ENCODE results near the gene MTMR10. TPM values are rescaled to one million over a fixed set of nuclear protein-coding genes. Genes with fewer than 3 reads are reported as not detected.

MTMR10 gene, protein sequence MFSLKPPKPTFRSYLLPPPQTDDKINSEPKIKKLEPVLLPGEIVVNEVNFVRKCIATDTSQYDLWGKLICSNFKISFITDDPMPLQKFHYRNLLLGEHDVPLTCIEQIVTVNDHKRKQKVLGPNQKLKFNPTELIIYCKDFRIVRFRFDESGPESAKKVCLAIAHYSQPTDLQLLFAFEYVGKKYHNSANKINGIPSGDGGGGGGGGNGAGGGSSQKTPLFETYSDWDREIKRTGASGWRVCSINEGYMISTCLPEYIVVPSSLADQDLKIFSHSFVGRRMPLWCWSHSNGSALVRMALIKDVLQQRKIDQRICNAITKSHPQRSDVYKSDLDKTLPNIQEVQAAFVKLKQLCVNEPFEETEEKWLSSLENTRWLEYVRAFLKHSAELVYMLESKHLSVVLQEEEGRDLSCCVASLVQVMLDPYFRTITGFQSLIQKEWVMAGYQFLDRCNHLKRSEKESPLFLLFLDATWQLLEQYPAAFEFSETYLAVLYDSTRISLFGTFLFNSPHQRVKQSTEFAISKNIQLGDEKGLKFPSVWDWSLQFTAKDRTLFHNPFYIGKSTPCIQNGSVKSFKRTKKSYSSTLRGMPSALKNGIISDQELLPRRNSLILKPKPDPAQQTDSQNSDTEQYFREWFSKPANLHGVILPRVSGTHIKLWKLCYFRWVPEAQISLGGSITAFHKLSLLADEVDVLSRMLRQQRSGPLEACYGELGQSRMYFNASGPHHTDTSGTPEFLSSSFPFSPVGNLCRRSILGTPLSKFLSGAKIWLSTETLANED
- 10 to 100 TPM; 19.1 to 21.5 TPM for total RNA-seq

DNA sequence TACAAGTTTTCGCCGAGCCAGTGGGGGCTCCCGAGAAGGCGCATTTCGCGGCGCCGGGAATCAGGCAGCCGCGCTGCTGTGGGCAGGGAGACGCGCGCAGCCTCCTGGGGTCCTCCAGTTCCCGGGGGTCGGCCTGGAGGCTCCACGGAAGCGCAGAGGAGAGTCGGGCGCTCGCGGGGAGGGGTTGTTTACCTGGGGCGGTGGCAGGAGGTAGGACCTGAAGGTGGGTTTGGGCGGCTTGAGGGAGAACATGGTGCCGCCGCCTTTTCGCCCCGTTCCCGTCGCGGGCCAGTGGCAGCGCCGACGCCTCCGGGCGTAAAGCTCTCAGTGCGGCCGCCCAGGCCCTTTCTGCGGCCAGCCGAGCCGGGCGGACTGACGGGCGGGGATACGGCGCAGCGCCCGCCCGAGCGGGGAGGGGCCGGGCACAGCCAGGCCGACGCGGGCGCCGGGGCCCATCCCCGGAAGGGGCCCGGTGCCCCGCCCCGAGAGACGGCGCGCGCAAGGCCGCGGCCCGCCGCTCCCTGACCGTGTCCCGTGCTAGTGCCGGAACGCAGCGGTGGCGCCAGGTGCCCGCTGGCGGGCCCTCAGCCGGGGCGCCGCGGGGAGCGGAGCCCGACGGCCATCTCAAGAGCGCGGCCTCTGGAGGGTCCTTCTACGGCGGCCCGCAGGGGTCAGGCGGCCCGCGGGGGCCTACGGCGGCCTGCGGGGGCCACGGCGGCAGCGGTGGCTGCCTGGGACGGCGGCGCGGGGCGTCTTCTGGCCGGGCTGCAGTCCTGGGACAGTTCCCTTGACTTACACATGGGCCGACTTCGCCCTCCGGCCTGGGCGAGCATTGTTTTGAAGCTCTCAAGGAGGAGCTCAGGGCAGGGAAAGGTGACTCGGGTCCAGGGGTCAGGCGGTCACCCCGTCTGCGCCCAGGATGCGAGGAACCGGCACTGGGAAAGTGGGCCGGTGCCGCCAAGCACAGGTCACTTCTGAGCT lies at the start of gene MTMR10:
Gene MTMR10, minus strand, starts transcription at position 374 of the 981 bp plus-strand sequence. Its CDS starts 122 bp downstream, at position 252.
- DNase-seq (ENCODE audit: low spot score) (peak; percentile 86), ATAC-seq (peak; percentile 99)
- Mint-ChIP-seq H3K4me3 (peak within 1 kb of the TSS; percentile 96), H3K9me3 (no peaks in the 10 kb centered on the region), H3K27me3 (no peaks in the 10 kb centered on the region), H3K4me1 (ENCODE audit: low read depth in 2 of 2) (peaks cover 22 to 27% of the 10 kb centered on the region in 2 donors), H3K27ac (peak within 1 kb of the TSS; percentile 80 to 94), H3K36me3 (no peaks in the 10 kb centered on the region)

DNA sequence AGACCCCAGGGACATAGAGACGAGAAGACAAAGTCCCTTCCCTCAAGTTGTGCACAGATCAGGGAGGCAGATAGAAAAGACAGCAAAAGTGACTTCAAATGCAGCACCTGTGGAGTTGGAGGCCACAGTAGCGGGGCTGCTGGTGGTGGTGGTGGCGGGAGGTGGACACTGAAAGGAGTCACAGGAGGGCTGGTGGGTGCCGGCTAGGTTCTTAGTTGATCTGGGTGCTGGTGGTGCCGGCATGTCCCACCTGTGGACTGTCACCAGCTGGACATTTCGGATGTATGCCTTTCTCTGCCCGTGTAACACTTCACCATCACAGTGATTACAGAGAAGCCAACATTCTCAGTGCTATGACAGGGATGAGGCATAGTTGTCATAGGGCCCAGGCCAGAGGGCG lies 49.2 kb upstream of the MTMR10 start:
- Mint-ChIP-seq H3K27ac (no peak overlapping the region), H3K4me3 (no peak overlapping the region), H3K27me3 (peaks cover 3 to 20% of the 10 kb centered on the region in 2 donors), H3K36me3 (no peaks in the 10 kb centered on the region), H3K9me3 (no peaks in the 10 kb centered on the region), H3K4me1 (ENCODE audit: low read depth in 2 of 2) (no peaks in the 10 kb centered on the region)
- DNase-seq (ENCODE audit: low spot score) (no peak), ATAC-seq (peak in 1 of 2 donors; percentile 15)

DNA sequence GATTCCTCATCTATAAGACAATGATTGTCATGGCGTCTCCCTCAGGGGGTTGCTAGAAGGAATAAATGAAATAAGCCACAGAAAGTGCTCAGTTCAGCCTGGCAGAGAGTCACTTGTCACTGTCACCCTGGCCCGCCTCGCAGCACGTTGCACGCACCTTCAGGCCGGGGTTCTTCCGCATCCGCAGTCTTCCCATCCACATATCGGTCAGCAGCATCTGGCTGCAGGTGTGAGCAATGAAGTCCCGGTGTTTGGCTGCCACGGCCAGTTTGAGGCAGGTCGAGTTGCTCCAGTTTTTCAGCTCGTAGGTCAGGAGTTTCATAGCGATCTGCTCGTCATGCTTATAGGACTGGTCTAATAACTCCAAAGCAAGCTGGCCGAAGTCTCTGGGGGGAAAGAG lies 48.5 kb upstream of the MTMR10 start:
- Mint-ChIP-seq H3K4me3 (no peak overlapping the region), H3K9me3 (no peaks in the 10 kb centered on the region), H3K27me3 (peaks cover 3 to 20% of the 10 kb centered on the region in 2 donors), H3K36me3 (no peaks in the 10 kb centered on the region), H3K27ac (no peak overlapping the region), H3K4me1 (ENCODE audit: low read depth in 2 of 2) (no peaks in the 10 kb centered on the region)
- DNase-seq (ENCODE audit: low spot score), result no peak
- ATAC-seq, result no peak

DNA sequence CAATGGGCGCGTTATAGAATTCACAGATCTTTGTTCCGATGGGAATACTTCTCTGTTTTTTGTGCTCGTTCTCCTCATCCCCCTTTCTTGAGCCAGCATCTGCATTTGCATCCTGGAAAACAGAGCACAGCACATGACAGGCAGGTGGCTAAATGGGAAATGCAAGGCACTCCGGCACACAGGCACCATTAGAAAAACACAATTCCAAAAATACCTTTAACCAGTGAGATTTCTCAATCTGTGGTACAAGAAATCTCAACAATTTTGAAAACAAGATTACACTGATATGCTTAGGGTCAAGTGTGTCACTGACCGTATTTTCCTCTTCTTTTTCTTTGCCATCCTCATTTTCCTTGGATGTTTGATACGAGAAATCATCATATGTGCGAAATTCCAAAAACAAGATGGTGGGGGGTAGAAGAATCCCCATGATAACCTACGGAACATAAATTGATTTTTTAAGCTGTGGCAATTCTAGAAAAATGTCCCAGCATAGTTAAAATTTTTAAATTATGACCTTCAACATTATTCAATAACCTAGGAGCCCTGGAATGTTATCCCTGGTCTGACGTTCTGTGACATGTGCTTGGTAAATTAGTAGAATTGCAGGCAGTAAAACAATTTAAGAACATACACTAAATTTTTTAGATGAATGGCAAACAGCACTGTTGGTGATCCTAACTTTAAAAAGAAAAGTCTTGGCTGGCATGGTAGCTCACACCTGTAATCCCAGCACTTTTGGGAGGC lies 46.5 kb upstream of the MTMR10 start:
- Mint-ChIP-seq H3K36me3 (no peaks in the 10 kb centered on the region), H3K27me3 (peaks cover 3 to 13% of the 10 kb centered on the region in 2 donors), H3K9me3 (no peaks in the 10 kb centered on the region), H3K4me1 (ENCODE audit: low read depth in 2 of 2) (no peaks in the 10 kb centered on the region), H3K27ac (no peak overlapping the region), H3K4me3 (no peak overlapping the region)
- ATAC-seq (no peak), DNase-seq (ENCODE audit: low spot score) (no peak)

DNA sequence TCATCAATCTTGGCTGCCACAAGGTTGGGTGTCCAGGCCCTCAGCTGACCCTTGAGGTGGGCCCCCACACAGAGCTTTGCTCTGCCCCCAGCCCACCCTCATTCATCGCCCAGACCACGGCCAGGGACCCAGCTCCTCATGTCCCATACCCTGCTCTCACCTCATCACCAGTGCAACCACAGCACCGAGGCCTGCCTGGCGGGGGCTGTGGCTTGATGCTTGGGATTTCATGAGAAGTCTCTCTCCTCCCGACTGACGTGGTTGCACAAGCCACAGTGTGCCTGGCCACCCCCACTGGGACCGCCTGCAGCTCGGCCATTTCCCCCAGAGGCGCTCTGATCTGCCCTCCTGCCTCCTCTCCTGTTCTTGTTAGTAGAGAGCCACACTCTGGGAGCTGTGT lies 45.4 kb upstream of the MTMR10 start:
- H3K27ac Mint-ChIP-seq, result no peak overlapping the region
- peaks cover under 1 to 2% of the 10 kb centered on the region in 2 donors for H3K4me1 Mint-ChIP-seq (ENCODE audit: low read depth in 2 of 2)
- DNase-seq (ENCODE audit: low spot score), result no peak
- no peaks in the 10 kb centered on the region for H3K9me3 Mint-ChIP-seq
- H3K4me3 Mint-ChIP-seq, result no peak overlapping the region
- peaks cover 0 to 6% of the 10 kb centered on the region in 2 donors for H3K27me3 Mint-ChIP-seq
- no peaks in the 10 kb centered on the region for H3K36me3 Mint-ChIP-seq
- no peak for ATAC-seq

DNA sequence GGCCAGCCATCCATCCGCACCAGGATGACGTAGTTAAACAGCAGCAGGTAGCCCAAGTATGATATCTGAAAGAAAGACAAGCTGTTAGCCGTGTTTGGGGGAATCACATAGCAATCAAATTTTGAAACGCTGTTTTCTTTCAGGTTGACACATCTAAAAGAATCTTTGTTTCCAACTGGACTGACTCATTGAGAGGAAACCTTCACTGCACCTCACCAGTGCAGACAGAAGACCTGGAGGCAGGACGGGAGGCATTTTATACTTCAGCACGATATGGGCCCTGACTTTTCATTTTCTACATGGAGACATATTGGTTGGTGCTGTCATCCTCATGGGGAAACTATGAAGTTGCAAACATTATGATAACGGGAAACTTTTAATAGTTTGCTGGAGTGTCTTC lies 44.2 kb upstream of the MTMR10 start:
- Mint-ChIP-seq H3K36me3 (no peaks in the 10 kb centered on the region), H3K4me1 (ENCODE audit: low read depth in 2 of 2) (peaks cover 7 to 10% of the 10 kb centered on the region in 2 donors), H3K27ac (no peak overlapping the region), H3K9me3 (no peaks in the 10 kb centered on the region), H3K4me3 (no peak overlapping the region), H3K27me3 (peaks cover 0 to 5% of the 10 kb centered on the region in 2 donors)
- DNase-seq (ENCODE audit: low spot score) (no peak), ATAC-seq (no peak)

DNA sequence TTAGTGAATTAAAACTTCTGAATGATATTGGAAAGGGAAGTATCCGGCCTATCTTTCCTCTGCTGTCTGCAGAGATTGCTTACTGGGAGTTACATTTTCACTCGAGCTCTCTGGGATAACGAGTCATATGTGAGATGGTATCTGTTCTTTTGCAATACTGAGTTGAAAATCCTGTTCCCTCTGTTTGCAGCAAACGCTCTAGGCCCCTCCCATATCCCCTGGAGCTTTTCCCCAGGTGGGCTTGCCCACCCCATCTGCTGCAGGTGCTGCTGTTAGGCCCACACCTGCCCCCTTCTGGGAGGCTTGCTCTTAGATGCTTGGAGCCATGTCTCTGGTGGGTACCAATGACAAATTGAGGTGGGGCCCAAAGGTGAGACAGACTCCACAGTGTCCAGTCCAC lies 42.7 kb upstream of the MTMR10 start:
- ATAC-seq (no peak), DNase-seq (ENCODE audit: low spot score) (no peak)
- no peaks in the 10 kb centered on the region for H3K36me3 Mint-ChIP-seq
- H3K9me3 Mint-ChIP-seq, result no peaks in the 10 kb centered on the region
- peaks cover 7 to 10% of the 10 kb centered on the region in 2 donors for H3K4me1 Mint-ChIP-seq (ENCODE audit: low read depth in 2 of 2)
- no peak overlapping the region for H3K27ac Mint-ChIP-seq
- H3K4me3 Mint-ChIP-seq, result no peak overlapping the region
- peaks cover 1% of the 10 kb centered on the region in 2 donors for H3K27me3 Mint-ChIP-seq

DNA sequence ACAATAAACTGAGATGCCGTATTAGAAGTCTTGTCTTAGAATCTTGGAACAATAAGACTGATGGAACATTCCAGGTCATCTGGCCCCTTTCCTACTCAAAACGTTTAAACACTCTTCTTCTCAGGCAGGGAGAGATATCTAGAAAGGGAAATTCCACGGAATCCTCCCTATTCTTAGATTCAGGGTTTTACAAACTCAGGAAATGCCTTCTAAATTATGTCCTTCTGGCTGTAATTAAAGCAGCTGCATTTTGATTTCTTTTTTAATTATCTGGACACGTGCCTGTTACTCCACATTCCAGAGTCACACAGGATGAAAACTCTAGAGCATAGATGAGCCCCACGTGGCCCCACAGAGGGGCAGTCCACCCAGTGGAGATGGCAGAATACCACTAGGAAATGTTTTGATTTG lies 41.5 kb upstream of the MTMR10 start:
- H3K4me1 Mint-ChIP-seq (ENCODE audit: low read depth in 2 of 2), result peaks cover 7 to 12% of the 10 kb centered on the region in 2 donors
- ATAC-seq, result no peak
- no peak overlapping the region for H3K27ac Mint-ChIP-seq
- H3K36me3 Mint-ChIP-seq, result no peaks in the 10 kb centered on the region
- no peaks in the 10 kb centered on the region for H3K9me3 Mint-ChIP-seq
- no peak for DNase-seq (ENCODE audit: low spot score)
- H3K27me3 Mint-ChIP-seq, result peaks cover 2 to 5% of the 10 kb centered on the region in 2 donors
- no peak overlapping the region for H3K4me3 Mint-ChIP-seq

DNA sequence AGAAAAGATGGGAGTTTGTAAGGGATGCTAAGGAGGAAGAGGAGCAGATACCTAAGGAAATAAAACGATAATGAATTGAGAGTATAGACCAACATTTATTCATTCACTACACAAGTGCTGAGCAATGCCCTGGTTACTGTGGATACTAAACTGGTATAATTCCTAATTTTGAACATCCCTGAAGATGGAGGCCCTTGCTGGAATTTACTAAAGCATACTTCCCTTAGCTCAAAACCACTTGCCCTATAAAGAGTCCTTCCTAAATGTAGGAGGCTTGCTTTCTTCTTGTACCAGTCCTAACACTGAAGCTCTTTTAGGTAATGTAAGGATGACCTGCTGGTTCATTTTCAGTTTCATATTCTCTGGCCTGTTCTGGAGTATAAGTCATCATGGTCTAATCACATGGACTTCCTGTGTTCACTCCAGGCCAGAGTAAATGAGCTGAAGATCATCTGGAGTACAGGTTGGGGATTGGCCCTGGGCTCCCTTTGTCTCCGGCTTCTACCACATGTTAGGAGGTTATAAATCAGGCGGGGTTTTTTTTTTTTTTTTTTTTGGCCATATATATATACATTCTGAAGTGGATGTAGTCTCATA lies 40.1 kb upstream of the MTMR10 start:
- Mint-ChIP-seq H3K27me3 (peaks cover 2 to 5% of the 10 kb centered on the region in 2 donors), H3K9me3 (no peaks in the 10 kb centered on the region), H3K4me1 (ENCODE audit: low read depth in 2 of 2) (peaks cover 7 to 12% of the 10 kb centered on the region in 2 donors), H3K4me3 (no peak overlapping the region), H3K36me3 (no peaks in the 10 kb centered on the region), H3K27ac (peak overlapping the region in 1 of 2 donors; percentile 81)
- ATAC-seq (peak; percentile 84 to 92), DNase-seq (ENCODE audit: low spot score) (no peak)

DNA sequence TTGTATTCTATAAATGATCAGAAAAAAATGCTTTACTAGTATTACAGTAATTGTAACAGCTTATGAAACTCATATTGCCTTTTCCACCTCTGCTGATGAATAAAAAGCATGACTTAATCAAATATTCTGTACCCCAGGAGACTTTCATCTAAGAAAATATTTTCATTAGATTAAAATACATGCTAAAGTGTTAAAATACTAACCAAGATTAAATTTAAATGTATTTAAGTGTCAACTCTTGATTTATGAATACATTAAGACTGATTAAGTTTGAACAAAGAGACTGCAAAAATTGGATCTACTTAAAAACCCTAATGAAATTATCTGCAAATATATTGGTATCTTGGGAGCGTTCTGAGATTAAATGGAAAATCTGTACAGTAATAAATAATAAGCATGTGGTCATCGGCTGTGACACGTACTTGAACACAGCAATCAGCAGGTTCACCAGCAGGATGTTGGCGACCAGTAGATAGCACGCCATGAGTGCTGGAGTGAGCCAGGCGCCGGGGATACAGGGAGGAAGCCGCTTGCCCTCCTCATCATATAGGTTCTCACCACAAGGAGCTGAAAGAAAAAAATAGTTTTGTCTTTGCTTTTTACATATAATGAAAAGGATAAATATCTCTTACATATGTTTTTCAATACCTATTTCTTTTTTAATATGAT lies 36.6 kb upstream of the MTMR10 start:
- no peak overlapping the region for H3K4me3 Mint-ChIP-seq
- no peaks in the 10 kb centered on the region for H3K36me3 Mint-ChIP-seq
- peaks cover 5% of the 10 kb centered on the region in 2 donors for H3K27me3 Mint-ChIP-seq
- H3K27ac Mint-ChIP-seq, result no peak overlapping the region
- H3K4me1 Mint-ChIP-seq (ENCODE audit: low read depth in 2 of 2), result peaks cover 9 to 19% of the 10 kb centered on the region in 2 donors
- ATAC-seq (no peak), DNase-seq (ENCODE audit: low spot score) (no peak)
- H3K9me3 Mint-ChIP-seq, result no peaks in the 10 kb centered on the region

DNA sequence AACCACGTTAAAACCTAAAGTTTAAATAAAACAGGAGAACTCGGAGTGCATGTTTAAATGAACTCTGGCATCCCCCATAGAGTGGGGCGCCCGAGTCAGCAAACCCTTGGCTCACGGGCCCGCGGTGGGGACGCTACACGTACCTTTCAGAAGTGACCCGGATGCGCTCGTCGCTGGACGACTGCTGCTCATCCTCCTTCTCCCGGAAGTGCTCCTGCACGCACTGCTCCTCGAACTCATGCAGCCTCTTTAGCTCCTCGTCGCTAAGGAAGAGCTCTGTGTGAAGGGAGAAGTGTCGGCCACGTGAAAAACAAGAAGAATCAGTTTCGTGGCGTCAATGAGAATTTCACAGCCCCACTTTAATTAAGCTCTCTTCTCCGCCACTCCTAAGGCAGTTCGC lies 34.6 kb upstream of the MTMR10 start:
- peaks cover 5 to 6% of the 10 kb centered on the region in 2 donors for H3K27me3 Mint-ChIP-seq
- H3K27ac Mint-ChIP-seq, result no peak overlapping the region
- no peak for DNase-seq (ENCODE audit: low spot score)
- H3K36me3 Mint-ChIP-seq, result no peaks in the 10 kb centered on the region
- H3K4me3 Mint-ChIP-seq, result no peak overlapping the region
- ATAC-seq, result no peak
- peaks cover 5 to 12% of the 10 kb centered on the region in 2 donors for H3K4me1 Mint-ChIP-seq (ENCODE audit: low read depth in 2 of 2)
- no peaks in the 10 kb centered on the region for H3K9me3 Mint-ChIP-seq

DNA sequence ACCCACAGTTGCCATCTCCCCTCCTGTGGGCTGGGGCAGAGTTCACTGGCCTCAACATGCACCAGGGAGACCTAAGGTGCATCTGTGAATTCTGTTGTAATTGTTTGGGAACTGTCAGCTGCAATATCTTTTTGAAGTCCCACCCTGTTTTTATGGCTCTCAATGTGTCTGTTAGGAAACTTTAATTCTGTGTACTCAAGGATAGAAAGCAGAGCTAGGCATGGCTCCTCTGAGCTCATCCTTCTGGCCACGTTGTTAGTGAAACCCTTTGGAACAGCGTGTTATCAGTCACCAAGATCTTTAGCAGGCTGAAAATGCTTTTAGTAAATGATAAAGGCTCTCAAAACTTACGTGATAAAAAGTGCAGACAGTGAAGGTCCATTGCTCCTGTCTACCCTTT lies 33.6 kb upstream of the MTMR10 start:
- no peak overlapping the region for H3K4me3 Mint-ChIP-seq
- H3K27ac Mint-ChIP-seq, result no peak overlapping the region
- peaks cover 5 to 12% of the 10 kb centered on the region in 2 donors for H3K4me1 Mint-ChIP-seq (ENCODE audit: low read depth in 2 of 2)
- H3K9me3 Mint-ChIP-seq, result no peaks in the 10 kb centered on the region
- no peaks in the 10 kb centered on the region for H3K36me3 Mint-ChIP-seq
- ATAC-seq, result no peak
- no peak for DNase-seq (ENCODE audit: low spot score)
- H3K27me3 Mint-ChIP-seq, result peaks cover 5 to 6% of the 10 kb centered on the region in 2 donors
